Panc1 (cell line): ENCODE measurements around the gene HPDL.

Source experiments
- CTCF ChIP-seq: fragments of 450-650 bp; IDR thresholded peaks from 2 replicates; pipeline ENCODE4 v1.5.1; 2017; ENCODE audit warnings: mild to moderate bottlenecking
- POLR2AphosphoS5 ChIP-seq: IDR thresholded peaks from 2 replicates; pipeline ENCODE4 v1.6.1; 2012; ENCODE audit warnings: mild to moderate bottlenecking, low read depth, low read length, moderate library complexity
- REST ChIP-seq, 2 experiments: IDR thresholded peaks; 2 replicates each; pipeline ENCODE4 v1.6.1; 2011 to 2012; ENCODE audit warnings: low read depth in 2 of 2, control low read depth in 1 of 2, low read length in 1 of 2, mild to moderate bottlenecking in 1 of 2, moderate library complexity in 1 of 2; ENCODE audit not compliant: insufficient read depth in 1 of 2

GRCh38 chr1:45327644-45328515, 1.2 kb downstream of the HPDL start:
- TF ChIP-seq CTCF = no peak
- no peak for TF ChIP-seq REST (IDR thresholded peaks at IDR 0.05; ENCODE audit: insufficient read depth in 1 of 2, low read depth in 2 of 2, low read length in 1 of 2)
- no peak for TF ChIP-seq POLR2AphosphoS5
